ENCODE data around the gene USP9Y.

USP9Y gene

GRCh38 chrY:12784521-12784920 lies 83.5 kb downstream of the USP9Y start:
- no peak for DNase-seq (ENCODE audit: low read depth in 3 of 3)

- DNase-seq (ENCODE audit: low read depth in 3 of 3): no peak
Observed at GRCh38 chrY:12793999-12794398, 93.0 kb downstream of the USP9Y start.

DNA sequence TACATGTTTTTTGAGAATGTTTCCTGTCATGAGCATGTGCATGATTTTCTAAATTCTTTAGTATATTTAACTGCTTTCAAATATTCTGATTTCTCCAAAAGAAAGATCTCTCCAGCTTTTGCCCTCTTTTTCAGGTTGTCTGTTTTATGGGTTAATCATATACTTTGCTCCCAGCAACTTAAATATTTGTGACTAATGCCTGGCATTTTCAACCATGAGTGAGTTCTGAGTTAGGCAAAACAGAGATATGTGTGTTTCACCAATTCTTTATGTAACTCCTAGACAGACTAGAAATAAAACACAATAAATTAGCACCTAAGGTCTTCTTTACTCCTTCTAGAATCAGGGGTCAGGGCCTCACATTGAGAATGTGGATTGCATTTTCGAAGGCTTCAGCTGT lies 107.0 kb downstream of the USP9Y start:
- DNase-seq (ENCODE audit: low read depth in 3 of 3): no peak

DNA sequence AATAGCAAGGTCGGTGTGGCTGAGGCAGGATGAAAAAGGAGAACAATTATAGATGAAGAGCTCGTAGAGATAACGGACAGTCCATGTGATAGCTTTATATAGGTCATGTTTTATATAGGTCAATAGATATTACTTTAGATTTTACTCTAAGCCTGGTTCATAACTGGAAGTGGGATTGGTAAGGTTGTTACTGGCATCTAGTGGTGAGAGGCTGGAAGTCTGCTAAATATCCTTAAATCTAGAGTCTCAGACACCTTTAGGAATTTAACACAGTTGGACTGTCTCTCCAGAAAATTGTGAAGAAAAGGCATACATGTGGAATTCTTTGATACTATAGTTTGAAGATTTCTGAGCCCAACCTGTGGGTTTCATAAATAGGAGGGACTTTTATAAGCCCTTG lies 108.0 kb downstream of the USP9Y start:
- DNase-seq (ENCODE audit: low read depth in 3 of 3): no peak

GRCh38 chrY:12823408-12823807 lies 122.4 kb downstream of the USP9Y start:
- DNase-seq (ENCODE audit: low read depth in 3 of 3): no peak

- no peak for DNase-seq (ENCODE audit: low read depth in 3 of 3)
Observed at GRCh38 chrY:12826791-12827190, 125.8 kb downstream of the USP9Y start.

DNA sequence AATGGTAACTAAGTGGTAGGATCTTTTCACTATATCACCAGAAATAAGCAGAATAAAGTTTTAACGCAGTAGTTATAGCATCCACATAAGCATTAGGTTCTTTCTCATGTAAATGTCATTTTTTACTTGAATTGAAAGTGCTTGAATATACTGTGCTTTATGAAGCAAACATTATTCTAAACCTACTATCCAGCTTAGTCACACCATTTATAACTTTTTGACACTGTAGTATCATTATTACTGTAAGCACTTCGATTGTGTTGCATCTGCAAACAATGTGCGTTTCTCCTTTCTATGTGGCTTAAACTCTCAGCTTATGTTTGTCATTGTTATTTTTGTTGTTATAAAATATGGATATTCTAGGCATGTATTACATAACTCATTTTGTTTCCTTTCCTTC lies 132.3 kb downstream of the USP9Y start:
- DNase-seq (ENCODE audit: low read depth in 3 of 3): no peak

DNA sequence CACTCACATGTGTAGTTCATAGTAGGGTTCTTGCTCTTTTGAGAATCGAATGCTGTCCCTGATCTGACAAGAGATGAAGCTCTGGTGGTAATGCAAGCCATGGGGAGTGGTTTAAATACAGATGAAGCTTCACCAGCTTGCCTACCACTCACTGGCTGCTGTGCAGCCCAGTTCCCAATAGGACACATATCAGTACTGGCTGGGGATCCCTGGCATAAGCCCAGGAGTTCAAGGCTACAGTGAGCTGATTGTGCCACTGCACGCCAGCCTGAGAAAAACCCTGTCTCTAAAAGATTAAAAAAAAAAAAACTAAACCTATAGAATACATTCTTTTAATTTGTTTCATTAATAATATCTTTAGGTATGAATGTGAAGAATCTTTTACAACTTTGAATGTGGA lies 136.5 kb downstream of the USP9Y start:
- no peak for DNase-seq (ENCODE audit: low read depth in 3 of 3)

GRCh38 chrY:12841368-12841767 lies 140.3 kb downstream of the USP9Y start:
- DNase-seq (ENCODE audit: low read depth in 3 of 3): no peak

DNA sequence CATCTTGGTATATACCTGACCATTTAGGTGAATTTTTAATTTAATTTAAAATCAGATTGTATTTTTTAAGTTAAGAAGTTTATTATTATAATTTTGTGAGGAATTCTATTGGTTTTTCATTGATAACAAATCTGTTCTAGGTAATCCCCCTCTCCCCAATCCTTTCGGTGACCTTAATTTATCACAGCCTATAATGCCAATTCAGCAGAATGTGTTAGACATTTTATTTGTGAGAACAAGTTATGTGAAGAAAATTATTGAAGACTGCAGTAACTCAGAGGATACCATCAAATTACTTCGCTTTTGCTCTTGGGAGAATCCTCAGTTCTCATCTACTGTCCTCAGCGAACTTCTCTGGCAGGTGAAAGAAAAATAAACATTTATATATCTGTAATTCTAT lies 145.8 kb downstream of the USP9Y start:
- no peak for DNase-seq (ENCODE audit: low read depth in 3 of 3)

- DNase-seq (ENCODE audit: low read depth in 3 of 3): no peak
Observed at GRCh38 chrY:12855791-12856275, 154.8 kb downstream of the USP9Y start.

- DNase-seq (ENCODE audit: low read depth in 3 of 3): no peak
Observed at GRCh38 chrY:12867960-12868359, 166.9 kb downstream of the USP9Y start.

- DNase-seq (ENCODE audit: low read depth in 3 of 3): no peak
Observed at GRCh38 chrY:12896973-12897372, 195.9 kb downstream of the USP9Y start.

DNA sequence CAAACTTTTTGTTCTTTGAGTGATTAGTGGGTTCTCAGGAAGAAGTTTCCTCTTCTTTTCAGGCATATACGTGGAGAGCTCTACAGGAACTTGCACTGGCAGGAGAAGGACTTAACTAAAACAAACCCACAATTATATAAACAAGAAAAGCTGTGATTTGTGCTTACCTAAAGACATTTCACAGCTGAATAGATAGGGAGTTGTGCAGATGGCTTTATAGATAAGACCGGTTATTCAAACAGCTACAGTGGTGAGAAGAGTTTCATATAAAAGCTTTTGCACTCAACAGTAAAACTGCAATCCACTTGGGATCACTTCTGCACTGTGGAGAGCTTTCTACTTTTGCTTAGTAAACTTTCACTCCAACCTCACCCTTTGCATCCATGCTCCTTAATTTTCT lies 197.6 kb downstream of the USP9Y start:
- DNase-seq (ENCODE audit: low read depth in 3 of 3): no peak

GRCh38 chrY:12904618-12905516 lies 203.8 kb downstream of the USP9Y start, which contains the start of gene DDX3Y:
Gene DDX3Y, plus strand, starts transcription at chrY:12904868. Its CDS starts 69 bp downstream, at chrY:12904937.
- peak; percentile 59 to 79 (median 66) for DNase-seq (ENCODE audit: low read depth in 3 of 3)

DNA sequence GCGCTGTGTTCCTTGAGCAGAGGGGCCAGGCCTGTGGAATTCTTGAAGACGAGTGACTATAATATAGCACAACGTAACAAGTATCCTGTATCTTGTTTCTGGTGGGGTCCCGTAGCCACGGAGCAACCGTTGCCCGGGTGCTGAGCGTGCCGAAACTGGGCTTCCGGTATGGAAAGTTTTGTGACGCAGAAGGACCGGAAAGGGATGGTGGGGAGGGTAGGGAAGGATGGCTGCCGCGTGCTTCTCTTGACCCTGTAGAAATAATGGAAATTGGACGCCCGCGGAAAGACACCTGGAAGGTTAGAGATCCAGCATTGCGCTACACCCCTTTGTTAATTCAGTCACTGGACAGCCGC lies 204.5 kb downstream of the USP9Y start:
- DNase-seq (ENCODE audit: low read depth in 3 of 3): peak; percentile 48 to 70 (median 61)

- no peak for DNase-seq (ENCODE audit: low read depth in 3 of 3)
Observed at GRCh38 chrY:12905895-12906294, 204.9 kb downstream of the USP9Y start.

Measured in stimulated activated CD4-positive, alpha-beta T cell treated with anti-CD3 and anti-CD28 coated beads, TNF-alpha, amount 100 ng/mL, for 24 hours (primary cell).